GM23248 (cell line): ENCODE results near the gene ANO4.

Source experiments
- EZH2 ChIP-seq: fragments of 200-600 bp; sonication (generic); IDR thresholded peaks from 2 replicates; pipeline ENCODE4 v1.6.1; 2018; ENCODE audit warnings: antibody characterized with exemption, mild to moderate bottlenecking; ENCODE audit not compliant: insufficient read depth, poor library complexity, severe bottlenecking
- EZH2phosphoT487 ChIP-seq: fragments of 200-600 bp; sonication (generic); IDR thresholded peaks from 2 replicates; pipeline ENCODE4 v1.6.1; 2018; ENCODE audit warnings: antibody characterized with exemption, moderate library complexity, mild to moderate bottlenecking, low read depth; ENCODE audit not compliant: insufficient read depth

DNA sequence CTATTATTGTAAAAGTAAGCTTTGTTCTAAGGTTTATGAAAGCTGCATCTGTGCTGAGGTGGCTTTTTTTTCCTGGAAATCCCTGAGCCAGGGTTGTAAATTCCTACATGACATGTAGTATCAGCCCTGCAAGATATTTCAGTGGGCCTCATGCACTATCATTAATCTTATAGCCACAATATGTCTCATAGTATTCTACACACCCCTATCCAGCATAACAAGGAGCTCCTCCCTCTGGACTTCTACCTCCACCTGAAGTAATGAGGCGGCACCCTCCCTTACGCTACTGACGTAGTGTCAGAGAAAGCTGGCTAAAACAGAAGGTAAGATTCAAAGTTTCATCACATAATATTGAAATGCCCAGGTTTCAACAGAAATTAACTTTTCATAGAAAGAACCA, 380.0 kb downstream of the ANO4 start:
- TF ChIP-seq EZH2 (no peak), EZH2phosphoT487 (no peak)
